HepG2 (cell line): ENCODE measurements around the gene DCDC2C. TPM values are rescaled to one million over a fixed set of nuclear protein-coding genes. Genes with fewer than 3 reads are reported as not detected.

Experiments used
- AKAP8 ChIP-seq: sonication (generic); formaldehyde crosslinking; IDR thresholded peaks from 2 replicates; pipeline ENCODE4 v1.5.1; 2020; ENCODE audit warnings: mild to moderate bottlenecking, missing genetic modification reagents
- ARID4A ChIP-seq: sonication (generic); formaldehyde crosslinking; IDR thresholded peaks from 2 replicates; pipeline ENCODE4 v1.5.0; 2020; ENCODE audit warnings: mild to moderate bottlenecking, missing genetic modification reagents, borderline replicate concordance
- ASH2L ChIP-seq: fragments of 300-600, 200-600 bp; sonication (generic); IDR thresholded peaks from 2 replicates; pipeline ENCODE4 v1.7.0; 2017; ENCODE audit warnings: low read depth, mild to moderate bottlenecking, moderate library complexity, mixed read lengths, low read length; ENCODE audit not compliant: insufficient read length
- CERS6 ChIP-seq: sonication (generic); formaldehyde crosslinking; IDR thresholded peaks from 2 replicates; pipeline ENCODE4 v1.5.0; 2020; ENCODE audit warnings: missing genetic modification reagents
- CREB3 ChIP-seq: sonication (generic); formaldehyde crosslinking; IDR thresholded peaks from 2 replicates; pipeline ENCODE4 v1.5.0; 2020; ENCODE audit warnings: missing genetic modification reagents
- ELF3 ChIP-seq: IDR thresholded peaks from 2 replicates; pipeline ENCODE4 v1.6.1; 2016; ENCODE audit warnings: missing genetic modification reagents, missing compliant biosample characterization
- ERF ChIP-seq: IDR thresholded peaks from 2 replicates; pipeline ENCODE4 v1.6.1; 2018; ENCODE audit warnings: missing biosample characterization, missing genetic modification reagents
- MAFK ChIP-seq, 2 experiments: IDR thresholded peaks in 1 of 2; conservative IDR thresholded peaks in 1 of 2; 2 replicates each; pipeline ENCODE4 v1.6.1; 2011; ENCODE audit warnings: improper control_type of control experiment in 2 of 2, low read length in 2 of 2
- MTF2 ChIP-seq: sonication (generic); formaldehyde crosslinking; IDR thresholded peaks from 2 replicates; pipeline ENCODE4 v1.5.0; 2020; ENCODE audit warnings: missing genetic modification reagents, borderline replicate concordance
- NCOR1 ChIP-seq: fragments of 200-600 bp; sonication (generic); IDR thresholded peaks from 2 replicates; pipeline ENCODE4 v1.7.0; 2017; ENCODE audit warnings: antibody characterized with exemption, low read length, borderline replicate concordance
- PITX1 ChIP-seq: sonication (generic); formaldehyde crosslinking; IDR thresholded peaks from 2 replicates; pipeline ENCODE4 v1.5.1; 2020; ENCODE audit warnings: mild to moderate bottlenecking, missing genetic modification reagents
- RXRB ChIP-seq: IDR thresholded peaks from 2 replicates; pipeline ENCODE4 v1.6.1; 2016; ENCODE audit warnings: borderline replicate concordance, missing genetic modification reagents, missing compliant biosample characterization
- SSRP1 ChIP-seq: IDR thresholded peaks from 2 replicates; pipeline ENCODE4 v1.6.1; 2016; ENCODE audit warnings: control low read depth
- XRCC5 ChIP-seq: fragments of 200-400 bp; formaldehyde crosslinking; optimal IDR thresholded peaks from 2 replicates; pipeline ENCODE3; 2017; ENCODE audit warnings: mild to moderate bottlenecking, low read length
- ZNF691 ChIP-seq: sonication (generic); formaldehyde crosslinking; IDR thresholded peaks from 2 replicates; pipeline ENCODE4 v1.4.0; 2020; ENCODE audit warnings: missing genetic modification reagents, low read depth, mild to moderate bottlenecking, borderline replicate concordance
- ZNF720 ChIP-seq: sonication (generic); formaldehyde crosslinking; IDR thresholded peaks from 2 replicates; pipeline ENCODE4 v1.4.0; 2020; ENCODE audit warnings: missing genetic modification reagents
- ZNF83 ChIP-seq: sonication (generic); formaldehyde crosslinking; IDR thresholded peaks from 2 replicates; pipeline ENCODE4 v1.4.0; 2020; ENCODE audit warnings: missing genetic modification reagents, mild to moderate bottlenecking, borderline replicate concordance
- ZXDC ChIP-seq: sonication (generic); formaldehyde crosslinking; IDR thresholded peaks from 2 replicates; pipeline ENCODE4 v1.5.0; 2020; ENCODE audit warnings: mild to moderate bottlenecking, missing genetic modification reagents
- polyA plus RNA-seq, 8 experiments: library from polyadenylated mRNA; depleted of rRNA in 3 of 8; stranded (reverse) in 7 of 8; unstranded in 1 of 8; fragments of >200 nt; fragmentation: Illumina TruSeq in 4 of 8; extraction: Trizol in 4 of 8; gene quantifications; 2 replicates each; pipeline versions ENCODE4 v1.2.1 to v1.2.3, GENCODE V29; 2011 to 2016; ENCODE audit warnings: low read depth in 4 of 8, missing spikeins in 1 of 8, mixed read lengths in 1 of 8; ENCODE audit not compliant: insufficient read depth in 1 of 8
- total RNA-seq, 5 experiments: library from RNA; depleted of rRNA; stranded (reverse); fragments of >200 nt; fragmentation: Illumina TruSeq; extraction: Trizol; gene quantifications; 2 replicates each; pipeline ENCODE4 v1.2.3, GENCODE V29; 2016; ENCODE audit warnings: low read depth in 1 of 5

The DCDC2C gene
- total and polyA plus RNA-seq, 2 of the 13 experiments (the other 11 are each of a cell fraction or from before 2014, with no cell fraction given) = not detected

- TF ChIP-seq XRCC5 (peak; percentile 61), ERF (0 out of 2 replicates have a peak, but pooled peaks have one; percentile 45), SSRP1 (CRISPR knock-in tag) (no peak), CERS6 (CRISPR knock-in tag) (no peak), MAFK (conservative IDR thresholded peaks at IDR 0.05 in 1 of 2, IDR thresholded peaks at IDR 0.05 in 1 of 2; ENCODE audit: low read length in 2 of 2) (no peak), ZNF720 (CRISPR knock-in tag) (no peak), MTF2 (CRISPR knock-in tag) (no peak), CREB3 (CRISPR knock-in tag) (no peak), ZNF691 (CRISPR knock-in tag) (peak; percentile 37; the same call in 1 of the 2 replicates), NCOR1 (peak; percentile 78), ZNF83 (CRISPR knock-in tag) (no peak), RXRB (peak; percentile 57), ZXDC (CRISPR knock-in tag) (no peak), AKAP8 (0 out of 2 replicates have a peak, but pooled peaks have one; percentile 22), ELF3 (CRISPR knock-in tag) (0 out of 2 replicates have a peak, but pooled peaks have one; percentile 18), ARID4A (CRISPR knock-in tag) (peak; percentile 47), PITX1 (CRISPR knock-in tag) (peak; percentile 58; the same call in 1 of the 2 replicates), ASH2L (peak; percentile 59)
These were observed 46.3 kb upstream of the DCDC2C start (continued) for GRCh38 chr2:3656762-3657721.
